Smooth muscle cell (in vitro differentiated cells): ENCODE results near the gene IL18. TPM values are rescaled to one million over a fixed set of nuclear protein-coding genes. Genes with fewer than 3 reads are reported as not detected.

ENCODE experiments used
- DNase-seq: peaks from one replicate; lab custom pipeline; 2025; ENCODE audit not compliant: unreplicated experiment; lab: John Stamatoyannopoulos, UW
- H2AFZ ChIP-seq: fragments of 200-600 bp; sonication (generic); 2 replicates; pipeline ENCODE4 v1.6.0; 2016; ENCODE audit warnings: antibody characterized with exemption, low read depth, mild to moderate bottlenecking
- H3F3A ChIP-seq: fragments of 200-600 bp; sonication (generic); 2 replicates; pipeline ENCODE4 v1.6.0; 2017; ENCODE audit warnings: antibody characterized with exemption, low read depth
- H3K27ac ChIP-seq: fragments of 200-600 bp; sonication (generic); 2 replicates; pipeline ENCODE4 v1.5.1; 2016; ENCODE audit warnings: low read depth, mild to moderate bottlenecking
- H3K27me3 ChIP-seq: fragments of 200-600 bp; sonication (generic); 2 replicates; pipeline ENCODE4 v1.6.1; 2016; ENCODE audit warnings: low read depth, mild to moderate bottlenecking
- H3K36me3 ChIP-seq: fragments of 200-600 bp; sonication (generic); 2 replicates; pipeline ENCODE4 v1.5.1; 2016; ENCODE audit warnings: low read depth
- H3K4me1 ChIP-seq: fragments of 200-600 bp; sonication (generic); 2 replicates; pipeline ENCODE4 v1.5.1; 2016; ENCODE audit warnings: low read depth
- H3K4me2 ChIP-seq: fragments of 200-600 bp; sonication (generic); 2 replicates; pipeline ENCODE4 v1.6.0; 2016; ENCODE audit warnings: mild to moderate bottlenecking
- H3K4me3 ChIP-seq: fragments of 200-600 bp; sonication (generic); 2 replicates; pipeline ENCODE4 v1.5.1; 2016; ENCODE audit warnings: mild to moderate bottlenecking
- H3K79me2 ChIP-seq: fragments of 200-600 bp; sonication (generic); 2 replicates; pipeline ENCODE4 v1.6.0; 2016; ENCODE audit warnings: low read depth, mild to moderate bottlenecking
- H3K9ac ChIP-seq: fragments of 200-600 bp; sonication (generic); 2 replicates; pipeline ENCODE4 v1.6.0; 2016; ENCODE audit warnings: low read depth
- H3K9me3 ChIP-seq: fragments of 200-600 bp; sonication (generic); replicated peaks from 2 replicates; pipeline ENCODE4 v1.5.1; 2016; ENCODE audit warnings: low read depth
- H4K20me1 ChIP-seq: fragments of 200-600 bp; sonication (generic); 2 replicates; pipeline ENCODE4 v1.6.0; 2016; ENCODE audit warnings: low read depth
- WGBS: methylation state at CpG from one replicate; pipeline ENCODE4 v1.1.7; 2016; ENCODE audit warnings: low lambda C conversion rate; 5-methylcytosine and 5-hydroxymethylcytosine counted together
- polyA plus RNA-seq: library from polyadenylated mRNA; unstranded; fragments of >200 nt; fragmentation: Nextera tagmentation; extraction: Ambion mirVana; gene quantifications from 2 replicates; pipeline ENCODE4 v1.2.1, GENCODE V29; 2016
- total RNA-seq: library from RNA; depleted of rRNA; stranded (reverse); fragments of >200 nt; gene quantifications from 2 replicates; pipeline ENCODE4 v1.2.3, GENCODE V29; 2014
- TF ChIP-seq, protein P1 (sequence below): fragments of 200-600 bp; sonication (generic); IDR thresholded peaks from 2 replicates; pipeline ENCODE4 v1.5.1; 2017; ENCODE audit warnings: borderline replicate concordance, mild to moderate bottlenecking, antibody characterized with exemption; ENCODE audit not compliant: insufficient read depth, poor library complexity, severe bottlenecking

IL18 gene
- total and polyA plus RNA-seq, 2 experiments from 2014 or later = 0.34 to 3.0 TPM

DNA sequence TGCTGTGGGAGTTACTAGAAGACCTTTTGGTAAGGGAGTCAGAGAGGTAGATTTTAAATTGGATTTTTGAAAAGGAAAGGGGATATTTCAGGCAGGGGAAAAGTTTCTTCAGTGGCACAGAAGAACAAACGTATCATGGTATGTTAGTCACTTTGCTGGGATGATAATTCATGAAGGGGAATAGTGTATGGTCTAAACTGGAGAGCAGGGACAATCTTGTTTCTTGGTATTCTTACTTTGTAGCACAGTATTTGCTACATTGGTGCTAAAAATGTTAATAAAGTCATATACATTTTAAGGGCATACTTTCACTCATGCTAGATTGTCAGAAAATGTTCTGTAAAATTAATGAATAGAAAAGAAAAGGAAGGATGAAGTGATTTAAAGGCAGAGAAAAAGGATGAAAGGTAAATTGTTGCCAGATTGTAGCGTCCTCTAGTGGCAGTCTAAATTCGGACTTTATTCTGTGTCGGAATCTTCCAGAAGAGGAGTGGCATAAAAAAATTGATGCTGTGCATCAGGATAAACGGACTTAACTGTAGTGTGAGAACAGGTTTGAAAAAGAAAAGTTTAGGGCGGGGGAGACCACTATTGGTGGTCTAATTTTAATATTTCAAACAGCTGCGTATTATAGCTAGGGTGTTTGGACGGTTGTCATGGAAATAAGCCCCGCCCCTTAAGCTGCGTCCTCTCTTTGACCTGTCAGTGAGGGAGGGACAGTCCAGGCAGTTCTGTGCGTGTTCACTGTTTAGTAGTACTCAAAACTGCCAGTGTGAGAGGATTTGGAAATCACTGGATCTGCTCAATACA lies 11.1 kb upstream of the IL18 start, which contains the start of gene BCO2:
TSS of gene BCO2 (plus strand) at position 724 of the 810 bp plus-strand sequence. CDS start 90 bp downstream, outside the sequence.
- Histone ChIP-seq H3K4me1 (no peaks in the 10 kb centered on the region), H4K20me1 (no peaks in the 10 kb centered on the region), H3K9me3 (no peaks in the 10 kb centered on the region), H3K4me2 (peak within 1 kb of the TSS; percentile 79), H3K27ac (peak within 1 kb of the TSS; percentile 17), H3K79me2 (no peaks in the 10 kb centered on the region), H3F3A (no peaks in the 10 kb centered on the region), H3K4me3 (peak within 1 kb of the TSS; percentile 41), H3K27me3 (no peaks in the 10 kb centered on the region), H3K9ac (peak within 1 kb of the TSS; percentile 76), H3K36me3 (no peaks in the 10 kb centered on the region), H2AFZ (peak within 1 kb of the TSS; percentile 3)
- DNase-seq = peak; percentile 37
- WGBS = 3% methylated on average over 11 of the region's 11 CpGs
- TF ChIP-seq, protein P1, sequence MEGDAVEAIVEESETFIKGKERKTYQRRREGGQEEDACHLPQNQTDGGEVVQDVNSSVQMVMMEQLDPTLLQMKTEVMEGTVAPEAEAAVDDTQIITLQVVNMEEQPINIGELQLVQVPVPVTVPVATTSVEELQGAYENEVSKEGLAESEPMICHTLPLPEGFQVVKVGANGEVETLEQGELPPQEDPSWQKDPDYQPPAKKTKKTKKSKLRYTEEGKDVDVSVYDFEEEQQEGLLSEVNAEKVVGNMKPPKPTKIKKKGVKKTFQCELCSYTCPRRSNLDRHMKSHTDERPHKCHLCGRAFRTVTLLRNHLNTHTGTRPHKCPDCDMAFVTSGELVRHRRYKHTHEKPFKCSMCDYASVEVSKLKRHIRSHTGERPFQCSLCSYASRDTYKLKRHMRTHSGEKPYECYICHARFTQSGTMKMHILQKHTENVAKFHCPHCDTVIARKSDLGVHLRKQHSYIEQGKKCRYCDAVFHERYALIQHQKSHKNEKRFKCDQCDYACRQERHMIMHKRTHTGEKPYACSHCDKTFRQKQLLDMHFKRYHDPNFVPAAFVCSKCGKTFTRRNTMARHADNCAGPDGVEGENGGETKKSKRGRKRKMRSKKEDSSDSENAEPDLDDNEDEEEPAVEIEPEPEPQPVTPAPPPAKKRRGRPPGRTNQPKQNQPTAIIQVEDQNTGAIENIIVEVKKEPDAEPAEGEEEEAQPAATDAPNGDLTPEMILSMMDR = peak; percentile 95

DNA sequence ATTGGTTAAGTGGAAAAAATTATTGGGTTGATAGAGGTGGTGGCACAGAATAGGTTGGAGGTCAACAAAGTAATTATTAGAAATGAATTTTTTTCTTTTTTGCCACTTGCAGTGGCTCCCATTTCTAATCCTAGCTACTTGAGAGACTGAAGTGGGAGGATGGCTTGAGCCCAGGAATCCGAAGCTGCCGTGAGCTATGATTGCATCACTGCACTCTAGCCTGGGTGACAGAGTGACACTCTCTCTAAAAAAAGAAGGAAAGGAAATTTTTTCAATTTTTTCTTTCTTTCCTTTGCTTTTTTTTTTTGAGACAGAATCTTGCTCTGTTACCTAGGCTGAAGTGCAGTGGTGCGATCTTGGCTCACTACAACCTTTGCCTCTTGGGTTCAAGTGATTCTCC lies 9.3 kb upstream of the IL18 start:
- no peaks in the 10 kb centered on the region for H3K4me1 ChIP-seq
- H3K9ac ChIP-seq = peak overlapping the region; percentile 4
- H3K36me3 ChIP-seq = no peaks in the 10 kb centered on the region
- WGBS = 27% methylated on average over 3 of the region's 3 CpGs
- TF ChIP-seq, protein P1 = no peak
- no peaks in the 10 kb centered on the region for H3K79me2 ChIP-seq
- H3K4me3 ChIP-seq = no peak overlapping the region
- H3K27me3 ChIP-seq = no peaks in the 10 kb centered on the region
- H2AFZ ChIP-seq = no peak overlapping the region
- H3F3A ChIP-seq = no peaks in the 10 kb centered on the region
- peak overlapping the region; percentile 59 for H3K27ac ChIP-seq
- no peak for DNase-seq
- H3K4me2 ChIP-seq = peak overlapping the region; percentile 35
- H4K20me1 ChIP-seq = no peaks in the 10 kb centered on the region
- H3K9me3 ChIP-seq = no peaks in the 10 kb centered on the region

DNA sequence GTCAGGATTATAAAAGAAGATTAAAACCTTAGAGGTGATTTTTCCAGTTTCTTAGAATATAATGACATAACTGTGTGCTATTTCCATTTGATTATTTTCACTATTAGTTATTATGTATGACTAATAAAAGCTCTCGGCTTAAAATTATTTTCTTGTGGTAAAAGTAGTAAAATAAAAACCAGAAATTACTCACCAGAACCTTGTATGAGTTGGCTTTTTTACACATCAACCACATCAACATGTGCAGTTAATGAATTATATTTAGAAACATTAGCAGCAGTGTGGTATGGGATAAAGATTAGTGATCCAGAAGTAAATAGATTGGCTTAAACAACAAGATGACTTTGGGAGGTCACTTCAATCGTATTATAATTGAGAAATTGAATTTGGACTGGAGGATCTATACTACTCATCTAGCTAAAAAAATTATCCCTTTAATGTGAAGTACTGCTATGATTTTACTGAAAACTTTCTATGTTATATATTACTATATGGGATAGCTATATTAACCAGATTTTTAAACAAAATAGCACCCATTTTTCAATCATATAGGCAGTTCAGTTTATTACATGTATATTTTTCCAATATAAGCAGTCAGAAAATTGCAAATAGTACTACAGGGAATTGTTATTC lies 8.6 kb upstream of the IL18 start:
- TF ChIP-seq, protein P1 = no peak
- H3K27ac ChIP-seq = peak overlapping the region; percentile 59
- H3K4me1 ChIP-seq = no peaks in the 10 kb centered on the region
- no peak overlapping the region for H2AFZ ChIP-seq
- H3K9me3 ChIP-seq = no peaks in the 10 kb centered on the region
- peak overlapping the region; percentile 35 for H3K4me2 ChIP-seq
- no peaks in the 10 kb centered on the region for H3F3A ChIP-seq
- H4K20me1 ChIP-seq = no peaks in the 10 kb centered on the region
- peak overlapping the region; percentile 4 for H3K9ac ChIP-seq
- WGBS = 43% methylated on average over 2 of the region's 2 CpGs
- no peak overlapping the region for H3K4me3 ChIP-seq
- H3K79me2 ChIP-seq = no peaks in the 10 kb centered on the region
- H3K36me3 ChIP-seq = no peaks in the 10 kb centered on the region
- no peaks in the 10 kb centered on the region for H3K27me3 ChIP-seq
- no peak for DNase-seq
